Endothelial cell of hepatic sinusoid (primary cell): ENCODE results near the gene HLA-DOB.

Source experiments
- in situ Hi-C: cut with HindIII; loops from 2 replicates; pipeline ENCODE4 v1.10.0; 2017; ENCODE audit warnings: low sequenced_read_pairs

Gene HLA-DOB

DNA sequence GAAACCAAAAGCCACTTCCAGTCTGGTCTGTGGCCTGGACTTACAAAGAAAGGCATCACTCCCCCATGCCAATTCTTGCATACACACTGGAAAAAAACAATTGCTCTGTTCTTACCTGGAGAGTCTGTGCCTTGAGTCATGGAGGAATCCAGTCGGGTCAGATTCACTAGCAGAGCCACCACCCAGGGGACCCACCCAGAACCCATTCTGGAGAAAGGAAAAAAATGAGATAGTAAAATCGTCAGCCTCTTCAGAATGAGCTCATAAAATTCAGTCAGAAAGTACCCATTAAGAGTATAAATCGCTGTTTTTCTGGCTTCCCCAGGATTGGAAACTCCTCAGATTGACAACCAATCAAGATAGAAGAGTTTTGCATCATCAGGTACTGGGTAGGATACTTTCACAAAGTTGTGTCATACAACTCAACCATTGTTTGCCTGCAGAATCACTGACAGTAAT lies at the start of gene HLA-DOB:
Gene HLA-DOB (minus strand): TSS at position 257 of the 459 bp plus-strand sequence. CDS start 51 bp downstream, at position 206.
- in situ Hi-C loops: no loop called here

DNA sequence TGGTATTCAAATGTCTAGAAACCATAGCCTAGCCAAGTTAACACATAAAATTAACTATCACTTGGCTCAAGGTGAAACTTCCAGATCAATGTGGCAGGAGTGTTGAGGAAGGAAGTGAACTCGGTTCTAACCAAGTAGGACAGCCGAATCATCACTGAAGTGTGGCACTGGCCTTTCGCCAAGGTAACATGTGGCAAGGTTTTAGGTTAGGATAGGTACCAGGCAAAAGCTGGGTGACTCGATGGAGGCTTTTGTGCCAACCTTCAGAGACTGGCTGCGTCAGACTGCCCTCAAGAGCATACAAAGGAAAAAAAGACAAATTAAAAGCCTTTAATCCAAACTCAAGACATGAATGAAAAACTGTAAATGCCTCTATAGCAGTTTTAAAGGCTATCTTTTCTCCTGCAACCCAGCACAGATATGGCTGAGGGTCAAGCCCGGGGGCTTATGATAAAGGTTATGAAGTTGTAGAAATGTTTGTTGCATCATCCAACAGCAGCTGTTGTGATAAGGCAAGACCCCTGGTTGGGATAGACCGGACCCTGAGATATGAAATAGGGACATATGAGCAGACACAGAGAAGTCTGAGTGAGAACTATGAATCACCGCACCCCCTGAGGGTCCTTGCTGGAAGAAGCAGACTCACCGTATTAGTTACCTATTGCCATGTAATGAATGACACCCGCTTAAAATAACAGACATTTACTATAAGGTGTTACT lies 49.1 kb upstream of the HLA-DOB start:
- in situ Hi-C loops: no loop called here

DNA sequence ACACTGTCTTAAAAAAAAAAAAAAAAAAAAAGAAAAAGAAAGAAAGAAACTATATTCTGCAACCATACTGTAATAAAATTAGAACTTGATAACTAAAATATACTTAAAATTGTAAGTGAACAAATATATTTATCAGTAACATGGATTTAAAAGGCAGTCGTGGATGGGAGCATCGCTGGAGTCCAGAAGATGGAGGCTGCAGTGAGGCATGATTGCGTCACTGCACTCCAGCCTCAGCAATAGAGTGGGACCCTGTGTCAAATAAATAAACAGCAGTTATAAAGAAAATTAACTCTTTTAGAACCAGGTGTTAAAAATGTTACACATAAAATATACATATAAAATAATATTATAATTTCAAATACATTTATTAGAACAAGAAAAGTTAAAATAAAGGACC lies 45.9 kb upstream of the HLA-DOB start:
- in situ Hi-C loops: no loop called here

DNA sequence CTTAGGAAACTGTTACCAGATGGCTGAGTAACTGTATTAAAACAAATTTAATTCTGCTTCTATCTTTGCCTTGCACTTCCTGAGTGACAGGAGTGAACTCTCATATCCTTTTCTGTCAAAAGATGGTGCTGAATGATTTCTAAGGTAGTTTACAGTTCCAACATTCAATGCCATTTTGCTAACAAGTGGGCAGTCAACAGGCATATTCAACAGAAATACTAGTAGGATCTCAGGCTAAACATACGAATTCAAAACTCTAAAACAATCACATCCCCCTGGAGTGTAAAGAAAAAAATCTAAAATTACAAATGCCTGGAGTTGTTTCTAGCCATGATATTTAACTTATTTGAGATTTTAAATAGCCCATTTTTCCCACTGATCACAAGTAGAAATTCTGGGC lies 43.9 kb upstream of the HLA-DOB start:
- in situ Hi-C loops: no loop called here

DNA sequence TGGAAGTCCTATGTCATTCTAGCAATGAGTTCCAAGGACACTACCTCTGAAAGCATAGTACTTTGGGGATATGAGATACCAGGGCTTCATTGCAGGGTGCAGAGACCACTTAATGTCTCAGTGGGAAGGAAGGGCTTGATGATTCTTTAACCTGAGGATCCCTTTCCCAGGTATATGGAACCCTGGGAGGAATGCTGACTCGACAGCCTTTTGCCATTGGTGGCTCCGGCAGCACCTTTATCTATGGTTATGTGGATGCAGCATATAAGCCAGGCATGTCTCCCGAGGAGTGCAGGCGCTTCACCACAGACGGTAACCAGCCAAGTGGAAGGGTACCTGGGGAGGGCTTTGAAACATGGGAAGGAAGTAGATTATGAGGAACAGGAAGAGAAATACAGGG lies 41.4 kb upstream of the HLA-DOB start:
- in situ Hi-C loops: no loop called here

DNA sequence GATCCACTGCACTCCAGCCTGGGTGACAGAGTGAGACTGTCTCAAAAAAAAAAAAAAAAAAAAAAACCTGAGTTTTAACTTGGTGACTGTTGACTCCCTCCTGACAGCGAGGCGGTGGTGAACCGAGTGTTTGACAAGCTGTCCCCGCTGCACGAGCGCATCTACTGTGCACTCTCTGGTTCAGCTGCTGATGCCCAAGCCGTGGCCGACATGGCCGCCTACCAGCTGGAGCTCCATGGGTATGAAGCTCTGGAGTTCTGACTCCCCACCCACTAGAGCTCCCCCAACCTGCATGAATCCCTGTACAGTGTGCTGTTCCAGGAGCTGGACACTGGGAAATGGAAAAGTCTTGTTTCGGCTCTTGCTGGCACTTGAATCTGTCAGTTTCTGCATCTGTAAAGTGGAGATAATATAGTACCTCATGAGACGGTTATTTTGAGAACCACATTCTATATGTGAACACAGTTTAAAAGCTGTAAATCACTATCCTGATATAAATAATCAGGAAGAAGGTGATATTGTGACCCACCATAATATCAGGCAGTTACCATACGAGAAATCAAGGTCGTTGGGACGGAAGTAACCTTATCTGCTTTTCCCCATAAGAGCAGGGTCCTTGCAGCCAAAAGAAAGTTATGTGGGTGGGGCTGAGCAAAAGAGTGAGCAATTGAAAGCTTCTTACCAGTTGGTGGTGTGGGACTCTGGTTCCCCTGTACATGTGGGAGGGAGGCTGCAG lies 40.5 kb upstream of the HLA-DOB start:
- in situ Hi-C loops: no loop called here

DNA sequence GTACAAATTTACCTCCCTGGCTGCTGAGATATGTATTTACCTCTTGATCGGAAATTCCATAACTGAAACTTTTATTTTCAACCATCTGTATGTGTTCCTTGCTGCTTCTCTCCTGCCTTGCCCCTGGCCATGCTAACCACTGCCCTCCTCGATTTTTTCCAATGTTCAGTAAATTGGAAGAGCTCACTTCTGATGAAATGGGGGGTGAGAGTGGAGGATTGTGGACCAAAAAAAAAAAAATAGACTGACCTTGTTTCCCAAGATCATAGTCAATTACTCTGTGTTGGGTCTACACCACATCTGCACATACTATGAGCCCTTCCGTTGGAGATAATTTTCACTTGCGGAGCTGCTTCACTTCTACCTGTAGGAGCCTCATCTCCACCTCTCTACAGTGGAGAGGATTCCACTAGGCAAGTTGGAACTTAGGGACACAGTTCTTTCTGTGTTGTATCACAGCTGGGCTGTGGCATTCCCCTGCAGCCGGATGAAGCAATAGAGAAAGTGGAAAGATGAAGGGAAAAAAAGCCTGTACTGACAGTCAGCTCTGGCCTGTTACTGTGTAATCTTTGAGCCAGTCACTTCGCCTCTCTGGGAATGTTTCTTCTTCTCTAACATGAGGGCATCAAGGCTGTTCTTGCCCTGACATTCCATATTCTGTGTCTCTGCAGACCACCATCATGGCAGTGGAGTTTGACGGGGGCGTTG lies 38.8 kb upstream of the HLA-DOB start:
- in situ Hi-C loops: no loop called here

DNA sequence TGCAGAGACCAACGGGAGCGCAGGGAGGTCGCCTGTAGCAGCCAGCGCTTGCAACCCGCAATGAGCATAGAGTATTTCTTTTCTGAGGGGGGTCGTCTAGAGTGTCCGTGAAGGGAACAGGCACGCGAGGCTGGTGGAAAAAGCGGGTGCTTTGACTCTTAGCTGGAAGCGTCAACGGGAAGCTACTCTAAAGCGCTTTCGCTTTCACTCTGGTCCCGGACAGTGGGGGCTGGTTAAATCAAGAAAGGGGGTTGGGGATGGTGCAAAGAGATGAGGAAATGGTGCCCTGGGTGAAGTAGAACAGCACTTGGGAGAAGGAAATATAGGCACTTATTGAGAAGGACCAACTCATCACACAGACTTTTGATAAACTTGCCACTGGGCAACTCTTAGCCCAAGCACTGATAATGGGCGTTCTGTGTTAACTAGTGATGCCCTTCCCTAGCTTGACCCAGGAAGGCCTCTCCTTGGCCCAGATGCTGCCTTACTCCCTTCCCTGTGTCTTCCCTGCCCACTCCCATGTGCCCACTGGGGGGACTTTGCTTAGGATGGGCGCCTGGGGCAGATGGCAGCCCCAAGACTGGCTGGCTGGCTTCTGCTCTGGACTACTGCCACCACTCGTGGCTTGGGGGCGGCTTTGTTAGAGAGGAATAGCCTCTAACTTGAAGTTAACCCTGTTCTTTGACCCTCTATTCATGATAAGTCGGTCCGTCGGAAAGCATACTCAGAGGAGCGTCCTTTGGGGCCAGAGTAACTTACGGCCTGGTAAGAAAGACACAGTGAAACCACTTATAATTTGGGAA lies 37.8 kb upstream of the HLA-DOB start:
- in situ Hi-C loops: no loop called here

DNA sequence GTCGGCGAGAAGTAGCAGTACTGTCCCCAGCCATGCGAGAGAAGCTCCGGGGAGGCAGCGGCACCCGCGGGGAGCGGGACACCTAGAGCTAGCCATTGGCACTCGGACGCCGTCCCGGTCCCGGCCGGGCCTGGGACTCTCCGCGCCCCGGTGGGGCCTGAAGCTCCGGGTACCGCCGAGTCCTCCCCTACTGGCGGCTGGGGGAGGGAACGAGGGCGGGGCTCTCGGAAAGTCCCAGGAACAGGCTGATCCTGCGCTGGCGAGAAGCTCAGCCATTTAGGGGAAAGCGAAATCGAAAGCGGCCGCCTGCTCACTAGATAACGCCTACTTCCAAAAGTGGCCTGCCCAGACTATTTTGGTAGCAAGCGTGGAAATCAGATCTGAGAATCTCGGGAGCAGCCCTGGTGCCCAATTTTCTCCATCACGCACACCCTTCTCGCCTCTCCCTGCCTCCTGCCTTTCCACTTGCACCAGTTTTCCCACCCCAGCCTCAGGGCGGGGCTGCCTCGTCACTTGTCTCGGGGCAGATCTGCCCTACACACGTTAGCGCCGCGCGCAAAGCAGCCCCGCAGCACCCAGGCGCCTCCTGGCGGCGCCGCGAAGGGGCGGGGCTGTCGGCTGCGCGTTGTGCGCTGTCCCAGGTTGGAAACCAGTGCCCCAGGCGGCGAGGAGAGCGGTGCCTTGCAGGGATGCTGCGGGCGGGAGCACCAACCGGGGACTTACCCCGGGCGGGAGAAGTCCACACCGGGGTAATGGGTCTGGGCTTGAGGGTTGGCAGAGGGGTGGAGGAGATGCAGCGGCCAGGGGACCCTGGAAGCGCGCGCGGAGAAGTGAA lies 37.0 kb upstream of the HLA-DOB start, which contains the start of the genes PSMB9 and TAP1:
Gene PSMB9 (plus strand): TSS at position 652 of the 835 bp plus-strand sequence. CDS start 38 bp downstream, at position 690.
Gene TAP1 (minus strand): TSS at position 164 of the 835 bp plus-strand sequence. CDS start 68 bp downstream, at position 96.
- in situ Hi-C loops: no loop called here

DNA sequence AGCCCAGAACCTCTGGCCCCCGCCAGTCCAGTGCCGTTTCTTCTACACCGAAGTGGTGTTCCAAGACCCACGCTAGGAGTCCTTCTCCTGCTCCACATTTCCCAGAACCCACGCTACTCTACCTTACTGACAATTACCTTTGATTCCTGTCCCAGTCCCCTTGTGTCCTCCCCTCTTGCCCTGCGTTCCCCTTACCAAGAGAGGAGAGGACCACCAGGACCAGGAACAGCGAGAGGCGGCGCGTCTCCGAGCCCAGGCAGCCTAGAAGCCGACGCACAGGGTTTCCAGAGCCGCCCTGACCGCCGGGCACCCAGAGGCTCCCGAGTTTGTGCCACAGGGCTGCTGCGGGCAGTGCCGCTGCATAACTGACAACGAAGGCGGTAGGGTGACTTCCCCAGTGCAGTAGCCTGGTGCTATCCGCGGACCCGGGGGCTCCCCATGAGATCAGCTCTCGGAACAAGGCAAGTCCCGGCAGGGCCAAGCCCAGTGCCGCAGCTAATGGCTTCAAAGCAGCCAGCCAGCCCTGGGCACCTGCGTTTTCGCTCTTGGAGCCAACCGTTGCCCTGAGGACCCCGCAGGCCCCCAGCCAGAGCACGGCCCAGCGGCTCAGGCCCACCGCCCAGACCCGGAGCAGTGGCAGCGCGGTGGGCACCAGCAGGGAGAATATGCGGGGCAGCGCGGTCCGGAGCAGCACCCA lies 36.2 kb upstream of the HLA-DOB start:
- in situ Hi-C loops: no loop called here

DNA sequence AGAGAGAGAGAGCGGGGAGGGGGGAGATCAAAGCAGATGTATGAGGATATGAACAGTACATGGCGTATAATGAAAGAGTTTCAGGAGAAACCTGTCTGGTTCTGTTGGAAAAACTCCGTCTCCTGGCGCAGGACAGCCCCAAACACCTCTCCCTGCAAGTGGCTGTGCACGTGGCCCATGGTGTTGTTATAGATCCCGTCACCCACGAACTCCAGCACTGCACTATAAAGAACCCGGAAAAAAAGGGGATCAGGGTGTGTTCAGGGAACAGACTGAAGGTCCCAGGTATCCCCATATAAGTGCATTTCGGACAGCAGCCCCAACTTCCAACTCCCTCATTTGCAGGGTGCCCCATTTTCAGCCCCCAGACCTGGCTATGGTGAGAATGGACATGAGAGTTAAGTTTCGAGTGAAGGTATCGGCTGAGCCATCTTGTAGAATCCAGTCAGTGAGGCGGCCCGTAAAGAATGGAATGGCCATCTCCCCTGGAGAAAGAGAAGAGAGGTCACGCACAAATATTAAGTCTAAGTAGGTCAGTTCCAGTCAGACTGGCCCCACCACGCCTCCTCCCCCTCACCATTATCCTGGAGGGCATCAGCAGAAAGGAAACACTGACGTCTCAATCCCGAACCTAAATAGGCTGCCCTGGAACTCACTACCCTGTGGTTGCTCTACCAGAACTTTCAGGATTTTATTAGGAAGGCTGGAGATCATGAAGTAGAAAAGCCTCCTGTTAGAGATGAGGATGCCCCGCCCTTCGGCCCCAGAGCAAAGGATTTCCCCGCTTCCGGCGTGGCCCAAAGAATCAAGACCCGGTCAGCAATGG lies 35.4 kb upstream of the HLA-DOB start:
- in situ Hi-C loops: no loop called here

DNA sequence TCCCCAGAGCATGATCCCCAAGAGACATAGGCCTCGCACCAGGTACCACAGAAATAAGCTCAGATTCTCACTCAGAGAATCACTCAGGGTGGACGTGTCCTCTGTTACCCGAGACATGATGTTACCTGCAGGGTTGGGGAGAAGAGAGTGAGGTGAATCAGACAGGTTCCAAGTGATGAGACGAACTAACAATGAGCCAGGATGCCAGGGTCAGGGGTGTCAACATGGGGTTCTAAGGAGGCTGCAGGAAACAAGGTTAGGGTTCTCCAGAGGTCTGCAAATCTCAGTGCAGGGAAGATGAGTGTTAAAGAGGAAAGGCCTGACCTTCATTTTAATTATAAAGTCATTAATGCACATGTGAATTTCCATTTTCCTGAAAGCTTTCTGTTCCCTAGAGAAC lies 34.2 kb upstream of the HLA-DOB start:
- in situ Hi-C loops: no loop called here

DNA sequence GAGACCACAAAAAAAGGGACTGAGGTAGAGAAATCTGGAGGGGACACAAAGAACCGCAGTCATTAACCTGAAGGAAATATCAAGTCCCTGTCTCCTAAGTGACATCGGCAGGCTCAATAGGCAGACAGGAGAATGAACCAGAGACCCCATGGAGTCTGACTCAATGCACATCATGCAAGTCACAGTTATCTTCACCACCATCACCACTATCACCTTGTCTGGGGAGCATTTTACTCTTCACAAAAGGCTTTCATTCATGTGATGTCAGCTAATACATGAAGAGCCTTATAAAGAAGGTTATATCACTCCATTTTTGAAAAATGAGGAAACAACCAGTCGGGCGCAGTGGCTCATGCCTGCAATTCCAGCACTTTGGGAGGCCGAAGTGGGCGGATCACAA lies 32.3 kb upstream of the HLA-DOB start:
- in situ Hi-C loops: no loop called here

DNA sequence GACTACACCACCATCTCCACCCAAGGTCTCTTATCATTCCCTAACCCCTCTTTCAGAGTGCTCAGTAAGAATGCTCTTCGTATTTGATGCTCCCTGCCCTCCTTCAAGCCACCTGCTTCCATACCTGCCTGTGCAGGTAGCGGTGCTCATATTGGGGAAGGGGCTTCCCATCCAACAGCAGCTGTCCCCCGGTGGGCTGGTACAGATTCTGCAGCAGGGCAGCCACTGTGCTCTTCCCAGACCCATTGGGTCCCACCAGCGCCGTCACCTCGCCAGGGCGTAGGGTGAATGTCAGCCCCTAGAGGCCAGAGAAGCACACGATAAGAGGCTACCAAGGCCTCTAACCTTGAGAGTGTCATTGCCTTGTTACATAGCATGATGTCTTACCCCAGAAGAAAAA lies 31.0 kb upstream of the HLA-DOB start:
- in situ Hi-C loops: no loop called here

DNA sequence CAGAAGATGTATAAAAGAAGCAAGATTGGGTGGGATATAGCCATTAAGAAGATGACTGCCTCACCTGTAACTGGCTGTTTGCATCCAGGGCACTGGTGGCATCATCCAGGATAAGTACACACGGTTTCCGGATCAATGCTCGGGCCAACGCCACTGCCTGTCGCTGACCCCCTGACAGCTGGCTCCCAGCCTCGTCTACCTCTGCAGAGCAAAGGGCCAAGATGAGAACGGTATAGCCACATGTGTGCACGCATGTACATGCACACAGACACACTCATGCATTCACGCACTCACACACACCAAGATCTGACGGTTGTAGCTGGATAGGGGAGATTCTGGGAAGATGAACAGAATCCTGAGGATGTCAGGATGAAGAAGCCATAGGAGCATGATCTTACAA lies 30.2 kb upstream of the HLA-DOB start:
- in situ Hi-C loops: no loop called here

DNA sequence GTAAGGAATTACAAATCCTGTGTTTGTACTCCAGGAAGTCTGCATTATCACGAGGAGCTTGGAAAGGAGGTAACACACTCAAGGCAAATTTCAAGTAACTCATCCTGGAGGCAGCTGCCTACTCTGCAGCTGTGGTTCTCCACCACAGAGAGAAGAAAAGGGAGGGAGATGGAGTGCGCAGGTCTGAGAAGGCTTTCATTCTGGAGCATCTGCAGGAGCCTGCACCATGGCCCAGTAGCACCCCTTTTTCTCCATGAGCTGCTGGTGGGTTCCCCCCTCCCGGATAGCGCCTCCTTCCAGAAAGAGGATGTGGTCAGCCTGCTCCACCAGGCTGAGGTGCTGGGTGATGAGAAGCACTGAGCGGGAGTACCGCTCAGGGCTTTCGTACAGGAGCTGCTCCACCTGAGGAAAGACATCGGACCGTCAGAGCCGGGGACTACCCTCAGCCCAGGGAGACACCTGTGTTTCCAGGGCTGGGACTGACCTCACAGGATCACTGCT lies 28.6 kb upstream of the HLA-DOB start:
- in situ Hi-C loops: no loop called here

DNA sequence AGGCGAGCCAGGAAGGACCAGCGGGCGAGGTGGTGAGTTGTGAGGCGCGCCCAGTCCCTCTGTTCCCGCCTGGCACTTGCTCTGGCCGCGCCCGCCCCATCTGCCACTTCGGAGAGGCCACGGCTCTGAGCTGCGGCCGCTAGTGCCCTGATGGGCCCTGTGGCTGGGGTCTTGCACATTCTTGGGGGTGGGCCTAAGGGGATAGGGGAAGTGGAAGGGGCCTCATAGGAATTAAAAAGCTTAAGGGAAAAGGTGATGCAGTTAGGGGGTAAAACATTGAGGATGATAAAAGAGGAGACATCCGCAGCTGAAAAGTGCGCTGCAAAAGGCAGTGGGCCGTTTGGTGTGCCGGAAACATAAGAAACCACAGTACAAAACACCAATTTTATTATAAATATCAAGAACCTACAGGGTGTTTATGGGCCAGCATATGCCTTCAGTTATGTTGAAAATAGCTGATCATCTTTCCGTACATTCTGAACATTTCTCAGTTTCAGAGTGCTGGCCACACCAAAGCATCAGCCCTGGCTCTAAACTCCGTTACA lies 28.1 kb upstream of the HLA-DOB start:
- in situ Hi-C loops: loop anchor here (5.0 kb wide), 1 partner anchor 122 kb away; the partner anchor contains the start of gene BRD2
